ENCODE measurements around the gene DHH. TPM values are rescaled to one million over a fixed set of nuclear protein-coding genes. Genes with fewer than 3 reads are reported as not detected.
A peak's percentile ranks its signal among the peaks of the same experiment; 100 is the strongest.
"Not testable (repeated sequence)": the region's sequence is repeated elsewhere in the genome, so short reads cannot be mapped to it uniquely, and the experiment has no call there.

Gene DHH
- total RNA-seq = under 1 TPM in 1 of 3 donors, not detected in 2; 0.11 TPM

GRCh38 chr12:49094160-49094974, at the start of gene DHH:
TSS of gene DHH (minus strand) at chr12:49094801. CDS start at chr12:49094512, 289 bp downstream.
- ATAC-seq = no peak
- Mint-ChIP-seq H3K4me1 (ENCODE audit: low read depth) (peaks cover 42% of the 10 kb centered on the region), H3K4me3 (no peak within 1 kb of the TSS), H3K27me3 (ENCODE audit: low read depth) (peaks cover 52% of the 10 kb centered on the region), H3K9me3 (no peaks in the 10 kb centered on the region), H3K36me3 (ENCODE audit: insufficient read depth) (peaks cover 5% of the 10 kb centered on the region)
- DNase-seq = no peak

GRCh38 chr12:49144384-49144783, 49.8 kb upstream of the DHH start:
- no peak for ATAC-seq
- Mint-ChIP-seq H3K27me3 (ENCODE audit: low read depth) (no peaks in the 10 kb centered on the region), H3K4me1 (ENCODE audit: low read depth) (no peaks in the 10 kb centered on the region), H3K36me3 (ENCODE audit: insufficient read depth) (peaks cover 7% of the 10 kb centered on the region), H3K9me3 (no peaks in the 10 kb centered on the region), H3K4me3 (no peak overlapping the region)
- no peak for DNase-seq

- Mint-ChIP-seq H3K36me3 (ENCODE audit: insufficient read depth) (peaks cover 2% of the 10 kb centered on the region), H3K4me3 (no peak overlapping the region), H3K27me3 (ENCODE audit: low read depth) (no peaks in the 10 kb centered on the region), H3K9me3 (no peaks in the 10 kb centered on the region), H3K4me1 (ENCODE audit: low read depth) (no peaks in the 10 kb centered on the region)
- ATAC-seq (no peak), DNase-seq (no peak)
Measured at GRCh38 chr12:49138999-49139398, 44.4 kb upstream of the DHH start.

- H3K9me3 Mint-ChIP-seq = no peaks in the 10 kb centered on the region
- no peak for DNase-seq
- no peaks in the 10 kb centered on the region for H3K27me3 Mint-ChIP-seq (ENCODE audit: low read depth)
- peaks cover 2% of the 10 kb centered on the region for H3K36me3 Mint-ChIP-seq (ENCODE audit: insufficient read depth)
- no peak overlapping the region for H3K4me3 Mint-ChIP-seq
- H3K4me1 Mint-ChIP-seq (ENCODE audit: low read depth) = no peaks in the 10 kb centered on the region
- no peak for ATAC-seq
Measured at GRCh38 chr12:49138587-49138986, 44.0 kb upstream of the DHH start.

GRCh38 chr12:49137476-49137875, 42.9 kb upstream of the DHH start:
- peaks cover 4% of the 10 kb centered on the region for H3K4me1 Mint-ChIP-seq (ENCODE audit: low read depth)
- no peaks in the 10 kb centered on the region for H3K9me3 Mint-ChIP-seq
- no peaks in the 10 kb centered on the region for H3K27me3 Mint-ChIP-seq (ENCODE audit: low read depth)
- ATAC-seq = no peak
- no peak for DNase-seq
- H3K4me3 Mint-ChIP-seq = no peak overlapping the region
- peaks cover 2% of the 10 kb centered on the region for H3K36me3 Mint-ChIP-seq (ENCODE audit: insufficient read depth)

GRCh38 chr12:49136997-49137396, 42.4 kb upstream of the DHH start:
- DNase-seq; H3K36me3 Mint-ChIP-seq (ENCODE audit: insufficient read depth); ATAC-seq; H3K4me1 Mint-ChIP-seq (ENCODE audit: low read depth); H3K9me3 Mint-ChIP-seq; H3K27me3 Mint-ChIP-seq (ENCODE audit: low read depth); H3K4me3 Mint-ChIP-seq: not testable (repeated sequence)

- no peak overlapping the region for H3K4me3 Mint-ChIP-seq
- peaks cover 21% of the 10 kb centered on the region for H3K36me3 Mint-ChIP-seq (ENCODE audit: insufficient read depth)
- no peaks in the 10 kb centered on the region for H3K9me3 Mint-ChIP-seq
- no peak for DNase-seq
- ATAC-seq = no peak
- peaks cover 28% of the 10 kb centered on the region for H3K4me1 Mint-ChIP-seq (ENCODE audit: low read depth)
- H3K27me3 Mint-ChIP-seq (ENCODE audit: low read depth) = no peaks in the 10 kb centered on the region
Measured at GRCh38 chr12:49133590-49133989, 39.0 kb upstream of the DHH start.

- Mint-ChIP-seq H3K4me1 (ENCODE audit: low read depth) (peaks cover 30% of the 10 kb centered on the region), H3K27me3 (ENCODE audit: low read depth) (no peaks in the 10 kb centered on the region), H3K36me3 (ENCODE audit: insufficient read depth) (peaks cover 23% of the 10 kb centered on the region), H3K9me3 (no peaks in the 10 kb centered on the region), H3K4me3 (no peak overlapping the region)
- no peak for ATAC-seq
- no peak for DNase-seq
Measured at GRCh38 chr12:49133014-49133413, 38.4 kb upstream of the DHH start.

- no peak for ATAC-seq
- Mint-ChIP-seq H3K4me1 (ENCODE audit: low read depth) (peaks cover 39% of the 10 kb centered on the region), H3K4me3 (peak overlapping the region; percentile 83)
Measured at GRCh38 chr12:49131894-49132461, 37.4 kb upstream of the DHH start.

GRCh38 chr12:49131051-49131893, 36.7 kb upstream of the DHH start, which contains the start of gene TUBA1B:
TSS of gene TUBA1B (minus strand) at chr12:49131395. CDS start at chr12:49131300, 95 bp downstream.
- DNase-seq (peak; percentile 90), ATAC-seq (peak; percentile 81 to 83)
- Mint-ChIP-seq H3K4me1 (ENCODE audit: low read depth) (peaks cover 40% of the 10 kb centered on the region), H3K9me3 (no peaks in the 10 kb centered on the region), H3K27me3 (ENCODE audit: low read depth) (no peaks in the 10 kb centered on the region), H3K36me3 (ENCODE audit: insufficient read depth) (peaks cover 37% of the 10 kb centered on the region), H3K4me3 (peak within 1 kb of the TSS; percentile 97)

More at GRCh38 chr12:49131894-49132461, 37.4 kb upstream of the DHH start:
- Mint-ChIP-seq H3K27me3 (ENCODE audit: low read depth) (no peaks in the 10 kb centered on the region), H3K36me3 (ENCODE audit: insufficient read depth) (peaks cover 33% of the 10 kb centered on the region), H3K9me3 (no peaks in the 10 kb centered on the region)
- no peak for DNase-seq

- peaks cover 37% of the 10 kb centered on the region for H3K36me3 Mint-ChIP-seq (ENCODE audit: insufficient read depth)
Measured at GRCh38 chr12:49130151-49131050, 35.8 kb upstream of the DHH start.

GRCh38 chr12:49129332-49130150, 34.9 kb upstream of the DHH start:
- H3K4me3 Mint-ChIP-seq = peak overlapping the region; percentile 97
- peaks cover 40% of the 10 kb centered on the region for H3K4me1 Mint-ChIP-seq (ENCODE audit: low read depth)
- DNase-seq (no peak), ATAC-seq (no peak)
- no peaks in the 10 kb centered on the region for H3K27me3 Mint-ChIP-seq (ENCODE audit: low read depth)
- H3K9me3 Mint-ChIP-seq = no peaks in the 10 kb centered on the region
- H3K36me3 Mint-ChIP-seq (ENCODE audit: insufficient read depth) = peaks cover 37% of the 10 kb centered on the region

More at GRCh38 chr12:49130151-49131050, 35.8 kb upstream of the DHH start:
- peaks cover 40% of the 10 kb centered on the region for H3K4me1 Mint-ChIP-seq (ENCODE audit: low read depth)
- H3K27me3 Mint-ChIP-seq (ENCODE audit: low read depth) = no peaks in the 10 kb centered on the region
- DNase-seq = peak; percentile 91
- H3K9me3 Mint-ChIP-seq = no peaks in the 10 kb centered on the region
- peak overlapping the region; percentile 97 for H3K4me3 Mint-ChIP-seq
- ATAC-seq = peak; percentile 64 to 65

GRCh38 chr12:49127971-49128370, 33.4 kb upstream of the DHH start:
- H3K27me3 Mint-ChIP-seq (ENCODE audit: low read depth); DNase-seq; H3K9me3 Mint-ChIP-seq; ATAC-seq: not testable (repeated sequence)
- peaks cover 40% of the 10 kb centered on the region for H3K4me1 Mint-ChIP-seq (ENCODE audit: low read depth)
- H3K4me3 Mint-ChIP-seq = peak overlapping the region; percentile 5
- H3K36me3 Mint-ChIP-seq (ENCODE audit: insufficient read depth) = peaks cover 37% of the 10 kb centered on the region
